RWPE2 (cell line): ENCODE results near the gene PTGIS.
"Not testable (repeated sequence)": the region's sequence is repeated elsewhere in the genome, so short reads cannot be mapped to it uniquely, and the experiment has no call there.

Experiments used
- ATAC-seq: fragments of 200-7000 bp; cut with Tn5 transposase; 3 replicates; pipeline ENCODE4 v1.9.1; 2021; ENCODE audit warnings: low read depth
- DNase-seq: peaks from one replicate; pipeline ENCODE4 v3.0.0-alpha.2; 2020; ENCODE audit warnings: low spot score
- H3K27ac ChIP-seq: fragments of 450-650 bp; 2 replicates; pipeline ENCODE4 v1.5.1; 2017; ENCODE audit warnings: mild to moderate bottlenecking; ENCODE audit not compliant: poor library complexity, severe bottlenecking
- H3K27me3 ChIP-seq: fragments of 250-450 bp; sonication (Bioruptor Pico); 2 replicates; pipeline ENCODE4 v1.5.1; 2021; ENCODE audit warnings: mild to moderate bottlenecking, moderate library complexity; ENCODE audit not compliant: insufficient read depth, poor library complexity, severe bottlenecking
- H3K36me3 ChIP-seq: fragments of 250-450 bp; sonication (Bioruptor Pico); 2 replicates; pipeline ENCODE4 v1.5.1; 2020; ENCODE audit warnings: low read depth, mild to moderate bottlenecking, moderate library complexity
- H3K4me1 ChIP-seq: fragments of 250-450 bp; sonication (Bioruptor Pico); 2 replicates; pipeline ENCODE4 v1.5.1; 2021; ENCODE audit warnings: mild to moderate bottlenecking, moderate library complexity; ENCODE audit not compliant: insufficient read depth, poor library complexity, severe bottlenecking
- H3K4me3 ChIP-seq: fragments of 250-450 bp; sonication (Bioruptor Pico); 2 replicates; pipeline ENCODE4 v1.5.1; 2021; ENCODE audit warnings: mild to moderate bottlenecking, moderate library complexity; ENCODE audit not compliant: severe bottlenecking
- H3K9me3 ChIP-seq: fragments of 250-450 bp; sonication (Bioruptor Pico); 2 replicates; pipeline ENCODE4 v1.5.1; 2021; ENCODE audit warnings: mild to moderate bottlenecking, moderate library complexity; ENCODE audit not compliant: severe bottlenecking
- CTCF ChIP-seq: fragments of 450-650 bp; IDR thresholded peaks from one replicate; pipeline ENCODE4 v1.5.1; 2017; ENCODE audit warnings: mild to moderate bottlenecking, moderate library complexity; ENCODE audit not compliant: poor library complexity, severe bottlenecking

Gene PTGIS

GRCh38 chr20:49567421-49568277 lies at the start of gene PTGIS:
Gene PTGIS, minus strand, starts transcription at chr20:49568137. Its CDS starts 21 bp downstream, at chr20:49568116.
- DNase-seq (peak; percentile 78), ATAC-seq (peak; percentile 64)
- TF ChIP-seq CTCF, result no peak
- Histone ChIP-seq H3K27me3 (peaks cover 40% of the 10 kb centered on the region), H3K27ac (no peak within 1 kb of the TSS), H3K4me1 (no peaks in the 10 kb centered on the region), H3K36me3 (no peaks in the 10 kb centered on the region), H3K9me3 (no peaks in the 10 kb centered on the region), H3K4me3 (no peak within 1 kb of the TSS)

- H3K27me3 ChIP-seq, ATAC-seq, H3K9me3 ChIP-seq, DNase-seq, H3K36me3 ChIP-seq, H3K4me1 ChIP-seq, H3K27ac ChIP-seq, H3K4me3 ChIP-seq: not testable (repeated sequence)
Measured at GRCh38 chr20:49617394-49617793, 49.5 kb upstream of the PTGIS start.

DNA sequence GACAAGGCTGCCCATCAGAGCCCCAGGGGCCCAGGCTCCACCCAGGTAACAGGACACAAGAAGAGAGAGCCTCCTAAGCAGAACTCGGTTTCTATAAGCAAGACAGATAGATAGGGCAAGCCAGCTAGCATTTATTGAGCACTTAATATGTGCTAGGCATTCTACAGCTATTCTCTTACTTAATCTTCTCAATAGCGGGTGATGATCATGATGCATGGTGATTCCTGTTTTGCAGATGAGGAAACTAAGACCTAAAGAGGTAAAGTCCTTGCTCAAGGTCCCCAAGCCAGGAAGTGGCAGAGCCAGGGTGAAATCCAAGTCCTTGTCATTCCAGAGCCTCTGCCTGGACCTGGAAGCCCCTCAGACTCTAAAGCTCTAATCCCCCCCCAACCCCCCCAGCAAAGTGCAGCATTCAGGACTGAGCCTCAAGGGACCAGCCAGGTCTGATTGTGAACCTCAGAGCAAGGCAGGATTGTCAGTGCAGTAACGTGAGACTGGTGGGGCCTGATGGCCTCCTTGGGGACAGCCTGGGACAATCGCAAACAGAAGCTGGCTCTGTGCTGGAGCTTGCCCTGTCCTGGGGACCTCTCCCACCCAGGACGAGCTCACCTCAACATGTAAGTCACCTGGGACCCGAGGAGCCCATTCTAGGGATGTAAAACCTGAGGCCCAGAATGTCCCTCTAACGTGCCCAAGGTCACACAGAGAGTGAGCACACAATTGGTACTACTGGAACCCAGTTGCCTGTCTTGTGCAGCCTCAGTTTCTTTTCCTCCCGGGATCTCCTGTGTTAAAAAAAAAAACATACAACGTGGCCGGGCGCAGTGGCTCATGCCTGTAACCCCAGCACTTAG lies 48.4 kb upstream of the PTGIS start:
- no peak for TF ChIP-seq CTCF
- no peaks in the 10 kb centered on the region for H3K27me3 ChIP-seq

GRCh38 chr20:49615401-49616153 lies 47.6 kb upstream of the PTGIS start:
- ATAC-seq (peak; percentile 45), DNase-seq (no peak)
- no peaks in the 10 kb centered on the region for H3K9me3 ChIP-seq
- no peaks in the 10 kb centered on the region for H3K36me3 ChIP-seq
- H3K4me3 ChIP-seq, result no peak overlapping the region
- no peak for TF ChIP-seq CTCF
- H3K4me1 ChIP-seq, result no peaks in the 10 kb centered on the region
- H3K27ac ChIP-seq, result no peak overlapping the region
- no peaks in the 10 kb centered on the region for H3K27me3 ChIP-seq

More for the DNA sequence above, 48.4 kb upstream of the PTGIS start:
- Histone ChIP-seq H3K36me3 (no peaks in the 10 kb centered on the region), H3K9me3 (no peaks in the 10 kb centered on the region), H3K4me1 (no peaks in the 10 kb centered on the region), H3K27ac (no peak overlapping the region), H3K4me3 (no peak overlapping the region)
- DNase-seq (no peak), ATAC-seq (no peak; the same call in 2 of the 3 replicates)

GRCh38 chr20:49615051-49615400 lies 47.1 kb upstream of the PTGIS start:
- H3K27ac ChIP-seq, H3K27me3 ChIP-seq, H3K9me3 ChIP-seq, DNase-seq, H3K36me3 ChIP-seq, H3K4me1 ChIP-seq, ATAC-seq, H3K4me3 ChIP-seq: not testable (repeated sequence)
